Gastrocnemius medialis (tissue), 4 donors: ENCODE data around the gene TPSG1.

Experiments
- POLR2A ChIP-seq, 2 donors: fragments of 450-650 bp; IDR thresholded peaks; one replicate each; pipeline ENCODE4 v1.6.1; 2017; ENCODE audit warnings: antibody characterized with exemption in 2 of 2, mild to moderate bottlenecking in 2 of 2, moderate library complexity in 2 of 2
- TF ChIP-seq, protein P1 (sequence below), 5 experiments: fragments of 450-650 bp in 3 of 5; fragments of 200-600 bp in 2 of 5; sonication (generic) in 2 of 5; IDR thresholded peaks in 4 of 5; conservative IDR thresholded peaks in 1 of 5; 1 replicate in 4 of 5; 2 replicates in 1 of 5; pipeline ENCODE4 v1.5.1; 2016 to 2019; ENCODE audit warnings: antibody characterized with exemption in 5 of 5, mild to moderate bottlenecking in 3 of 5, moderate library complexity in 3 of 5

DNA sequence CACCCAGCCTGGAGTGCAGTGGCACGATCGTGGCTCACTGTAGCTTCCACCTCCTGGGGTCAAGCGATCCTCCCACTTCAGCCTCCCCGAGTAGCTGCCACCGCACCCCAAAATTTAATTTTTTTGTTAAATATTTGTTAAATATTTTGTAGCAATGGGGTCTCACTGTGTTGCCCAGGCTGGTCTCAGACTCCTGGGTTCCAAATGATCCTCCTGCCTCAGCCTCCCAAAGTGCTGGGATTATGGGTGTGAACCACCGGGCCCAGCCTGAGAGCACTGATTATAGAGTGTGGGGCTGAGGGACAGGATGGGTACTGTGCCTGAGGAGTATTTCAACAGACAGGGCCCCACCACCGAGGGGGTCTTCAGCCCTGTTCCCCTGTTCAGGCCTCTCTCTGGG is 35.6 kb downstream of the TPSG1 start:
- no peak for TF ChIP-seq POLR2A (IDR thresholded peaks at IDR 0.05)
- TF ChIP-seq, protein P1, sequence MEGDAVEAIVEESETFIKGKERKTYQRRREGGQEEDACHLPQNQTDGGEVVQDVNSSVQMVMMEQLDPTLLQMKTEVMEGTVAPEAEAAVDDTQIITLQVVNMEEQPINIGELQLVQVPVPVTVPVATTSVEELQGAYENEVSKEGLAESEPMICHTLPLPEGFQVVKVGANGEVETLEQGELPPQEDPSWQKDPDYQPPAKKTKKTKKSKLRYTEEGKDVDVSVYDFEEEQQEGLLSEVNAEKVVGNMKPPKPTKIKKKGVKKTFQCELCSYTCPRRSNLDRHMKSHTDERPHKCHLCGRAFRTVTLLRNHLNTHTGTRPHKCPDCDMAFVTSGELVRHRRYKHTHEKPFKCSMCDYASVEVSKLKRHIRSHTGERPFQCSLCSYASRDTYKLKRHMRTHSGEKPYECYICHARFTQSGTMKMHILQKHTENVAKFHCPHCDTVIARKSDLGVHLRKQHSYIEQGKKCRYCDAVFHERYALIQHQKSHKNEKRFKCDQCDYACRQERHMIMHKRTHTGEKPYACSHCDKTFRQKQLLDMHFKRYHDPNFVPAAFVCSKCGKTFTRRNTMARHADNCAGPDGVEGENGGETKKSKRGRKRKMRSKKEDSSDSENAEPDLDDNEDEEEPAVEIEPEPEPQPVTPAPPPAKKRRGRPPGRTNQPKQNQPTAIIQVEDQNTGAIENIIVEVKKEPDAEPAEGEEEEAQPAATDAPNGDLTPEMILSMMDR (IDR thresholded peaks at IDR 0.05 in 4 of 5, conservative IDR thresholded peaks at IDR 0.05 in 1 of 5): no peak
